GM23338 (cell line): ENCODE measurements around the gene OPRD1. TPM values are rescaled to one million over a fixed set of nuclear protein-coding genes. Genes with fewer than 3 reads are reported as not detected.

Source experiments
- ATAC-seq: fragments of 200-7000 bp; cut with Tn5 transposase; 3 replicates; pipeline ENCODE4 v1.9.1; 2020
- DNase-seq: peaks from one replicate; pipeline ENCODE4 v3.0.0-alpha.2; 2015; ENCODE audit warnings: low spot score
- H2AFZ ChIP-seq: fragments of 200-600 bp; sonication (generic); 2 replicates; pipeline ENCODE4 v1.8.0; 2016; ENCODE audit warnings: antibody characterized with exemption, mild to moderate bottlenecking, moderate library complexity
- H3F3A ChIP-seq: fragments of 200-600 bp; sonication (generic); replicated peaks from 2 replicates; pipeline ENCODE4 v1.8.0; 2017; ENCODE audit warnings: antibody characterized with exemption, mixed run types, low read depth
- H3K27ac ChIP-seq: fragments of 200-600 bp; sonication (generic); 2 replicates; pipeline ENCODE4 v1.6.1; 2016; ENCODE audit warnings: low read depth
- H3K27me3 ChIP-seq: fragments of 200-600 bp; sonication (generic); 2 replicates; pipeline ENCODE4 v1.8.0; 2016; ENCODE audit warnings: mild to moderate bottlenecking, mixed run types, moderate library complexity; ENCODE audit not compliant: insufficient read depth
- H3K36me3 ChIP-seq: fragments of 200-600 bp; sonication (generic); 2 replicates; pipeline ENCODE4 v1.8.0; 2016; ENCODE audit warnings: mild to moderate bottlenecking; ENCODE audit not compliant: insufficient read depth
- H3K4me1 ChIP-seq: fragments of 200-600 bp; sonication (generic); 2 replicates; pipeline ENCODE4 v1.8.0; 2016; ENCODE audit warnings: mild to moderate bottlenecking, moderate library complexity; ENCODE audit not compliant: insufficient read depth
- H3K4me2 ChIP-seq: fragments of 200-600 bp; sonication (generic); 2 replicates; pipeline ENCODE4 v1.7.1; 2017; ENCODE audit warnings: mixed run types
- H3K4me3 ChIP-seq: fragments of 200-600 bp; sonication (generic); 2 replicates; pipeline ENCODE4 v1.6.1; 2016; ENCODE audit warnings: mixed run types
- H3K79me2 ChIP-seq: fragments of 200-600 bp; sonication (generic); replicated peaks from 2 replicates; pipeline ENCODE4 v1.8.0; 2017; ENCODE audit warnings: mild to moderate bottlenecking; ENCODE audit not compliant: insufficient read depth
- H3K9me2 ChIP-seq: fragments of 200-600 bp; sonication (generic); 2 replicates; pipeline ENCODE4 v1.8.0; 2017; ENCODE audit not compliant: insufficient read depth
- H4K20me1 ChIP-seq: fragments of 200-600 bp; sonication (generic); replicated peaks from 2 replicates; pipeline ENCODE4 v1.8.0; 2017; ENCODE audit warnings: mild to moderate bottlenecking; ENCODE audit not compliant: insufficient read depth
- H3K27ac Mint-ChIP-seq: 2 replicates; pipeline ENCODE4 v1.8.0; 2020; ENCODE audit warnings: inconsistent platforms, mild to moderate bottlenecking, moderate library complexity, mixed read lengths
- H3K27me3 Mint-ChIP-seq: 3 replicates; pipeline ENCODE4 v1.8.0; 2022; ENCODE audit warnings: low read depth, mild to moderate bottlenecking, moderate library complexity, mixed read lengths, inconsistent platforms; ENCODE audit not compliant: insufficient read depth, poor library complexity
- H3K36me3 Mint-ChIP-seq: 3 replicates; pipeline ENCODE4 v1.8.0; 2021; ENCODE audit warnings: low read depth, mild to moderate bottlenecking, inconsistent platforms, moderate library complexity, mixed read lengths
- H3K4me1 Mint-ChIP-seq: 3 replicates; pipeline ENCODE4 v1.8.0; 2020; ENCODE audit warnings: mild to moderate bottlenecking, inconsistent platforms, mixed read lengths
- H3K4me3 Mint-ChIP-seq: 3 replicates; pipeline ENCODE4 v1.8.0; 2021; ENCODE audit warnings: moderate library complexity, mild to moderate bottlenecking, inconsistent platforms, mixed read lengths
- H3K9me3 Mint-ChIP-seq: 3 replicates; pipeline ENCODE4 v1.8.0; 2020; ENCODE audit warnings: moderate library complexity, mild to moderate bottlenecking, inconsistent platforms, mixed read lengths
- CREB1 ChIP-seq: fragments of 250-450 bp; sonication (Bioruptor Pico); IDR thresholded peaks from 2 replicates; pipeline ENCODE4 v1.5.0; 2020; ENCODE audit warnings: low read depth, mild to moderate bottlenecking, moderate library complexity
- EZH2 ChIP-seq: fragments of 200-600 bp; sonication (generic); IDR thresholded peaks from one replicate; pipeline ENCODE4 v1.8.0; 2017; ENCODE audit warnings: antibody characterized with exemption, mild to moderate bottlenecking, low read depth; ENCODE audit not compliant: unreplicated experiment
- EZH2phosphoT487 ChIP-seq: fragments of 200-600 bp; sonication (generic); IDR thresholded peaks from one replicate; pipeline ENCODE4 v1.8.1; 2018; ENCODE audit warnings: antibody characterized with exemption; ENCODE audit not compliant: unreplicated experiment
- JUNB ChIP-seq: IDR thresholded peaks from one replicate; pipeline ENCODE4 v1.6.1; 2016; ENCODE audit warnings: antibody characterized with exemption; ENCODE audit not compliant: unreplicated experiment
- POLR2AphosphoS5 ChIP-seq: IDR thresholded peaks from 2 replicates; pipeline ENCODE4 v1.6.1; 2016; ENCODE audit warnings: antibody characterized with exemption, low read depth
- STAT1 ChIP-seq: IDR thresholded peaks from one replicate; pipeline ENCODE4 v1.6.1; 2016; ENCODE audit warnings: antibody characterized with exemption; ENCODE audit not compliant: unreplicated experiment
- ZNF114 ChIP-seq: fragments of 250-450 bp; sonication (Bioruptor Pico); IDR thresholded peaks from 2 replicates; pipeline ENCODE4 v1.5.0; 2020; ENCODE audit warnings: mild to moderate bottlenecking, moderate library complexity
- long read RNA-seq: library from polyadenylated mRNA; unstranded; transcript quantifications from one replicate; pipeline ENCODE4 v2.0.0, GENCODE V29; 2020; ENCODE audit not compliant: unreplicated experiment
- polyA plus RNA-seq: library from polyadenylated mRNA; unstranded; fragments of >200 nt; fragmentation: Nextera tagmentation; extraction: Ambion mirVana; gene quantifications from 2 replicates; pipeline ENCODE4 v1.2.1, GENCODE V29; 2016
- total RNA-seq: library from RNA; depleted of rRNA; stranded (reverse); fragments of >200 nt; shearing (Covaris generic); gene quantifications from 2 replicates; pipeline ENCODE4 v1.2.3, GENCODE V29; 2014; rRNA removed
- TF ChIP-seq, protein P1 (sequence below): IDR thresholded peaks from 2 replicates; pipeline ENCODE4 v1.6.1; 2016; ENCODE audit warnings: antibody characterized with exemption
- TF ChIP-seq, protein P2 (sequence below): IDR thresholded peaks from one replicate; pipeline ENCODE4 v1.6.1; 2018; ENCODE audit warnings: antibody characterized with exemption; ENCODE audit not compliant: unreplicated experiment
- TF ChIP-seq, protein P3 (sequence below): fragments of 250-450 bp; sonication (Bioruptor Pico); IDR thresholded peaks from 2 replicates; pipeline ENCODE4 v1.5.0; 2020; ENCODE audit warnings: mild to moderate bottlenecking, moderate library complexity
- TF ChIP-seq, protein P4 (sequence below), 2 experiments: fragments of 200-600 bp in 1 of 2; sonication (generic) in 1 of 2; conservative IDR thresholded peaks; 2 replicates each; pipeline versions ENCODE4 v1.5.1 to v1.6.1; 2016 to 2017; ENCODE audit warnings: antibody characterized with exemption in 2 of 2, low read depth in 2 of 2, mild to moderate bottlenecking in 2 of 2, moderate library complexity in 1 of 2

Gene OPRD1
- 2.3 and 3.6 TPM in 2 replicates for total RNA-seq
- 0.55 and 1.3 TPM in 2 replicates for polyA plus RNA-seq
- long read RNA-seq = 0 reads

DNA sequence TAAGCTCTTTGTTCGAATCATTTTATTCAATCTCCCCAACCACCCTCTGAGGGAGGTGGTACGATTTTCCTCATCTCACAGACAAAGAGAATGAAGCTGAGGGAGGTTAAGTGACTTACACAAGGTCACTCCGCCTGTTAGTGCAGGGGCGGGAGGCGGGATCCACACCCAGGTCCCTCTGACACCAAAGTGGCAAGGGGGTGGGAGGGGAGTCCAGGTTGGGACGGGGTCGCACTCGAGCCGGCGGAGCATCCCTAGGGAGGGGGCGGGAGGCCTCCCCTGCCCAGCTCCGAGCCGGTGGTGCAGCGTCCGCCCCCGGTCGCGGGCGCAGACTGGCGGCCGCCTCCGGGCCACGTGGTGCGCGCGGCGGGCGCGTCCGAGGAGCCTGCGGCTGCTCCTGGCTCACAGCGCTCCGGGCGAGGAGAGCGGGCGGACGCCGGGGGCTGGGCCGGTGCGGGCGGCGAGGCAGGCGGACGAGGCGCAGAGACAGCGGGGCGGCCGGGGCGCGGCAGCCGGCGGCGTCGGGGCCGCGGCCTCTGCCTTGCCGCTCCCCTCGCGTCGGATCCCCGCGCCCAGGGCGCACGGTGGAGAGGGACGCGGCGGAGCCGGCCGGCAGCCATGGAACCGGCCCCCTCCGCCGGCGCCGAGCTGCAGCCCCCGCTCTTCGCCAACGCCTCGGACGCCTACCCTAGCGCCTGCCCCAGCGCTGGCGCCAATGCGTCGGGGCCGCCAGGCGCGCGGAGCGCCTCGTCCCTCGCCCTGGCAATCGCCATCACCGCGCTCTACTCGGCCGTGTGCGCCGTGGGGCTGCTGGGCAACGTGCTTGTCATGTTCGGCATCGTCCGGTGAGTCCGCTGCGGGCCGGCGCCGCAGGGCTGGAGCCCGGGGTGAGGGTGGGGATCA is at the start of gene OPRD1:
Gene OPRD1, plus strand, starts transcription at position 405 of the 903 bp plus-strand sequence. Its CDS starts 214 bp downstream, at position 619.
- Histone ChIP-seq H3F3A (peaks cover 15% of the 10 kb centered on the region), H3K79me2 (no peaks in the 10 kb centered on the region), H3K27me3 (peaks cover 42% of the 10 kb centered on the region), H3K36me3 (no peaks in the 10 kb centered on the region), H3K4me1 (peaks cover 4% of the 10 kb centered on the region), H3K4me2 (peak within 1 kb of the TSS; percentile 86), H3K27ac (no peak within 1 kb of the TSS), H3K9me2 (no peaks in the 10 kb centered on the region), H3K4me3 (peak within 1 kb of the TSS; percentile 66), H4K20me1 (no peaks in the 10 kb centered on the region), H2AFZ (peak within 1 kb of the TSS; percentile 95)
- Mint-ChIP-seq H3K27ac (no peak within 1 kb of the TSS; the same call in 1 of the 2 replicates), H3K4me3 (peak within 1 kb of the TSS; percentile 63), H3K27me3 (peaks cover 37% of the 10 kb centered on the region), H3K9me3 (peaks cover 3% of the 10 kb centered on the region; the same call in 1 of the 3 replicates), H3K4me1 (peaks cover 19% of the 10 kb centered on the region), H3K36me3 (no peaks in the 10 kb centered on the region)
- TF ChIP-seq, protein P1, sequence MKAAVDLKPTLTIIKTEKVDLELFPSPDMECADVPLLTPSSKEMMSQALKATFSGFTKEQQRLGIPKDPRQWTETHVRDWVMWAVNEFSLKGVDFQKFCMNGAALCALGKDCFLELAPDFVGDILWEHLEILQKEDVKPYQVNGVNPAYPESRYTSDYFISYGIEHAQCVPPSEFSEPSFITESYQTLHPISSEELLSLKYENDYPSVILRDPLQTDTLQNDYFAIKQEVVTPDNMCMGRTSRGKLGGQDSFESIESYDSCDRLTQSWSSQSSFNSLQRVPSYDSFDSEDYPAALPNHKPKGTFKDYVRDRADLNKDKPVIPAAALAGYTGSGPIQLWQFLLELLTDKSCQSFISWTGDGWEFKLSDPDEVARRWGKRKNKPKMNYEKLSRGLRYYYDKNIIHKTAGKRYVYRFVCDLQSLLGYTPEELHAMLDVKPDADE = no peak
- TF ChIP-seq, protein P2, sequence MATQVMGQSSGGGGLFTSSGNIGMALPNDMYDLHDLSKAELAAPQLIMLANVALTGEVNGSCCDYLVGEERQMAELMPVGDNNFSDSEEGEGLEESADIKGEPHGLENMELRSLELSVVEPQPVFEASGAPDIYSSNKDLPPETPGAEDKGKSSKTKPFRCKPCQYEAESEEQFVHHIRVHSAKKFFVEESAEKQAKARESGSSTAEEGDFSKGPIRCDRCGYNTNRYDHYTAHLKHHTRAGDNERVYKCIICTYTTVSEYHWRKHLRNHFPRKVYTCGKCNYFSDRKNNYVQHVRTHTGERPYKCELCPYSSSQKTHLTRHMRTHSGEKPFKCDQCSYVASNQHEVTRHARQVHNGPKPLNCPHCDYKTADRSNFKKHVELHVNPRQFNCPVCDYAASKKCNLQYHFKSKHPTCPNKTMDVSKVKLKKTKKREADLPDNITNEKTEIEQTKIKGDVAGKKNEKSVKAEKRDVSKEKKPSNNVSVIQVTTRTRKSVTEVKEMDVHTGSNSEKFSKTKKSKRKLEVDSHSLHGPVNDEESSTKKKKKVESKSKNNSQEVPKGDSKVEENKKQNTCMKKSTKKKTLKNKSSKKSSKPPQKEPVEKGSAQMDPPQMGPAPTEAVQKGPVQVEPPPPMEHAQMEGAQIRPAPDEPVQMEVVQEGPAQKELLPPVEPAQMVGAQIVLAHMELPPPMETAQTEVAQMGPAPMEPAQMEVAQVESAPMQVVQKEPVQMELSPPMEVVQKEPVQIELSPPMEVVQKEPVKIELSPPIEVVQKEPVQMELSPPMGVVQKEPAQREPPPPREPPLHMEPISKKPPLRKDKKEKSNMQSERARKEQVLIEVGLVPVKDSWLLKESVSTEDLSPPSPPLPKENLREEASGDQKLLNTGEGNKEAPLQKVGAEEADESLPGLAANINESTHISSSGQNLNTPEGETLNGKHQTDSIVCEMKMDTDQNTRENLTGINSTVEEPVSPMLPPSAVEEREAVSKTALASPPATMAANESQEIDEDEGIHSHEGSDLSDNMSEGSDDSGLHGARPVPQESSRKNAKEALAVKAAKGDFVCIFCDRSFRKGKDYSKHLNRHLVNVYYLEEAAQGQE = no peak
- TF ChIP-seq ZNF114 (CRISPR knock-in tag) (no peak), EZH2 (peak; percentile 57), CREB1 (no peak), STAT1 (no peak), POLR2AphosphoS5 (peak; percentile 25; the same call in 1 of the 2 replicates), JUNB (no peak), EZH2phosphoT487 (no peak)
- TF ChIP-seq, protein P3, sequence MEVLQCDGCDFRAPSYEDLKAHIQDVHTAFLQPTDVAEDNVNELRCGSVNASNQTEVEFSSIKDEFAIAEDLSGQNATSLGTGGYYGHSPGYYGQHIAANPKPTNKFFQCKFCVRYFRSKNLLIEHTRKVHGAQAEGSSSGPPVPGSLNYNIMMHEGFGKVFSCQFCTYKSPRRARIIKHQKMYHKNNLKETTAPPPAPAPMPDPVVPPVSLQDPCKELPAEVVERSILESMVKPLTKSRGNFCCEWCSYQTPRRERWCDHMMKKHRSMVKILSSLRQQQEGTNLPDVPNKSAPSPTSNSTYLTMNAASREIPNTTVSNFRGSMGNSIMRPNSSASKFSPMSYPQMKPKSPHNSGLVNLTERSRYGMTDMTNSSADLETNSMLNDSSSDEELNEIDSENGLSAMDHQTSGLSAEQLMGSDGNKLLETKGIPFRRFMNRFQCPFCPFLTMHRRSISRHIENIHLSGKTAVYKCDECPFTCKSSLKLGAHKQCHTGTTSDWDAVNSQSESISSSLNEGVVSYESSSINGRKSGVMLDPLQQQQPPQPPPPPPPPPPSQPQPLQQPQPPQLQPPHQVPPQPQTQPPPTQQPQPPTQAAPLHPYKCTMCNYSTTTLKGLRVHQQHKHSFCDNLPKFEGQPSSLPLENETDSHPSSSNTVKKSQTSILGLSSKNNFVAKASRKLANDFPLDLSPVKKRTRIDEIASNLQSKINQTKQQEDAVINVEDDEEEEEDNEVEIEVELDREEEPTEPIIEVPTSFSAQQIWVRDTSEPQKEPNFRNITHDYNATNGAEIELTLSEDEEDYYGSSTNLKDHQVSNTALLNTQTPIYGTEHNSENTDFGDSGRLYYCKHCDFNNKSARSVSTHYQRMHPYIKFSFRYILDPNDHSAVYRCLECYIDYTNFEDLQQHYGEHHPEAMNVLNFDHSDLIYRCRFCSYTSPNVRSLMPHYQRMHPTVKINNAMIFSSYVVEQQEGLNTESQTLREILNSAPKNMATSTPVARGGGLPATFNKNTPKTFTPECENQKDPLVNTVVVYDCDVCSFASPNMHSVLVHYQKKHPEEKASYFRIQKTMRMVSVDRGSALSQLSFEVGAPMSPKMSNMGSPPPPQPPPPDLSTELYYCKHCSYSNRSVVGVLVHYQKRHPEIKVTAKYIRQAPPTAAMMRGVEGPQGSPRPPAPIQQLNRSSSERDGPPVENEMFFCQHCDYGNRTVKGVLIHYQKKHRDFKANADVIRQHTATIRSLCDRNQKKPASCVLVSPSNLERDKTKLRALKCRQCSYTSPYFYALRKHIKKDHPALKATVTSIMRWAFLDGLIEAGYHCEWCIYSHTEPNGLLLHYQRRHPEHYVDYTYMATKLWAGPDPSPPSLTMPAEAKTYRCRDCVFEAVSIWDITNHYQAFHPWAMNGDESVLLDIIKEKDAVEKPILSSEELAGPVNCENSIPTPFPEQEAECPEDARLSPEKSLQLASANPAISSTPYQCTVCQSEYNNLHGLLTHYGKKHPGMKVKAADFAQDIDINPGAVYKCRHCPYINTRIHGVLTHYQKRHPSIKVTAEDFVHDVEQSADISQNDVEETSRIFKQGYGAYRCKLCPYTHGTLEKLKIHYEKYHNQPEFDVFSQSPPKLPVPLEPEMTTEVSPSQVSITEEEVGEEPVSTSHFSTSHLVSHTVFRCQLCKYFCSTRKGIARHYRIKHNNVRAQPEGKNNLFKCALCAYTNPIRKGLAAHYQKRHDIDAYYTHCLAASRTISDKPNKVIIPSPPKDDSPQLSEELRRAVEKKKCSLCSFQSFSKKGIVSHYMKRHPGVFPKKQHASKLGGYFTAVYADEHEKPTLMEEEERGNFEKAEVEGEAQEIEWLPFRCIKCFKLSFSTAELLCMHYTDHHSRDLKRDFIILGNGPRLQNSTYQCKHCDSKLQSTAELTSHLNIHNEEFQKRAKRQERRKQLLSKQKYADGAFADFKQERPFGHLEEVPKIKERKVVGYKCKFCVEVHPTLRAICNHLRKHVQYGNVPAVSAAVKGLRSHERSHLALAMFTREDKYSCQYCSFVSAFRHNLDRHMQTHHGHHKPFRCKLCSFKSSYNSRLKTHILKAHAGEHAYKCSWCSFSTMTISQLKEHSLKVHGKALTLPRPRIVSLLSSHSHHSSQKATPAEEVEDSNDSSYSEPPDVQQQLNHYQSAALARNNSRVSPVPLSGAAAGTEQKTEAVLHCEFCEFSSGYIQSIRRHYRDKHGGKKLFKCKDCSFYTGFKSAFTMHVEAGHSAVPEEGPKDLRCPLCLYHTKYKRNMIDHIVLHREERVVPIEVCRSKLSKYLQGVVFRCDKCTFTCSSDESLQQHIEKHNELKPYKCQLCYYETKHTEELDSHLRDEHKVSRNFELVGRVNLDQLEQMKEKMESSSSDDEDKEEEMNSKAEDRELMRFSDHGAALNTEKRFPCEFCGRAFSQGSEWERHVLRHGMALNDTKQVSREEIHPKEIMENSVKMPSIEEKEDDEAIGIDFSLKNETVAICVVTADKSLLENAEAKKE (CRISPR knock-in tag) = no peak
- TF ChIP-seq, protein P4, sequence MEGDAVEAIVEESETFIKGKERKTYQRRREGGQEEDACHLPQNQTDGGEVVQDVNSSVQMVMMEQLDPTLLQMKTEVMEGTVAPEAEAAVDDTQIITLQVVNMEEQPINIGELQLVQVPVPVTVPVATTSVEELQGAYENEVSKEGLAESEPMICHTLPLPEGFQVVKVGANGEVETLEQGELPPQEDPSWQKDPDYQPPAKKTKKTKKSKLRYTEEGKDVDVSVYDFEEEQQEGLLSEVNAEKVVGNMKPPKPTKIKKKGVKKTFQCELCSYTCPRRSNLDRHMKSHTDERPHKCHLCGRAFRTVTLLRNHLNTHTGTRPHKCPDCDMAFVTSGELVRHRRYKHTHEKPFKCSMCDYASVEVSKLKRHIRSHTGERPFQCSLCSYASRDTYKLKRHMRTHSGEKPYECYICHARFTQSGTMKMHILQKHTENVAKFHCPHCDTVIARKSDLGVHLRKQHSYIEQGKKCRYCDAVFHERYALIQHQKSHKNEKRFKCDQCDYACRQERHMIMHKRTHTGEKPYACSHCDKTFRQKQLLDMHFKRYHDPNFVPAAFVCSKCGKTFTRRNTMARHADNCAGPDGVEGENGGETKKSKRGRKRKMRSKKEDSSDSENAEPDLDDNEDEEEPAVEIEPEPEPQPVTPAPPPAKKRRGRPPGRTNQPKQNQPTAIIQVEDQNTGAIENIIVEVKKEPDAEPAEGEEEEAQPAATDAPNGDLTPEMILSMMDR (conservative IDR thresholded peaks at IDR 0.05; ENCODE audit: low read depth in 2 of 2) = no peak
- peak; percentile 69 for DNase-seq
- ATAC-seq = peak; percentile 67
